GM19238 (cell line): ENCODE results near the gene OR4C12.
"Not testable (repeated sequence)": the region's sequence is repeated elsewhere in the genome, so short reads cannot be mapped to it uniquely, and the experiment has no call there.

Experiments
- DNase-seq: peaks from one replicate; pipeline ENCODE4 v3.0.0; 2011; ENCODE audit warnings: low spot score; ENCODE audit not compliant: insufficient read length

OR4C12 gene

GRCh38 chr11:49982435-49982834 is at the start of gene OR4C12:
Gene OR4C12 (minus strand): TSS chr11:49982535. CDS start chr11:49982501, 34 bp downstream.
- DNase-seq: not testable (repeated sequence)

- no peak for DNase-seq
Observed at GRCh38 chr11:50030193-50030592, 47.9 kb upstream of the OR4C12 start.

GRCh38 chr11:49995565-49995964 is 13.2 kb upstream of the OR4C12 start:
- DNase-seq: no peak

GRCh38 chr11:49973439-49973838 is 8.9 kb downstream of the OR4C12 start:
- DNase-seq: not testable (repeated sequence)

GRCh38 chr11:49952091-49952490 is 30.2 kb downstream of the OR4C12 start, which contains the start of gene OR4C13:
Gene OR4C13 (plus strand): TSS chr11:49952391. CDS start chr11:49952423, 32 bp downstream.
- DNase-seq: no peak

- not testable (repeated sequence) for DNase-seq
Observed at GRCh38 chr11:49948701-49949100, 33.6 kb downstream of the OR4C12 start.
